NCI-H510A (cell line): ENCODE data around the gene EIF2S3.
"Not testable (repeated sequence)": the region's sequence is repeated elsewhere in the genome, so short reads cannot be mapped to it uniquely, and the experiment has no call there.

Source experiments
- DNase-seq: peaks from one replicate; lab custom pipeline; 2025; lab: John Stamatoyannopoulos, UW

Gene EIF2S3

DNA sequence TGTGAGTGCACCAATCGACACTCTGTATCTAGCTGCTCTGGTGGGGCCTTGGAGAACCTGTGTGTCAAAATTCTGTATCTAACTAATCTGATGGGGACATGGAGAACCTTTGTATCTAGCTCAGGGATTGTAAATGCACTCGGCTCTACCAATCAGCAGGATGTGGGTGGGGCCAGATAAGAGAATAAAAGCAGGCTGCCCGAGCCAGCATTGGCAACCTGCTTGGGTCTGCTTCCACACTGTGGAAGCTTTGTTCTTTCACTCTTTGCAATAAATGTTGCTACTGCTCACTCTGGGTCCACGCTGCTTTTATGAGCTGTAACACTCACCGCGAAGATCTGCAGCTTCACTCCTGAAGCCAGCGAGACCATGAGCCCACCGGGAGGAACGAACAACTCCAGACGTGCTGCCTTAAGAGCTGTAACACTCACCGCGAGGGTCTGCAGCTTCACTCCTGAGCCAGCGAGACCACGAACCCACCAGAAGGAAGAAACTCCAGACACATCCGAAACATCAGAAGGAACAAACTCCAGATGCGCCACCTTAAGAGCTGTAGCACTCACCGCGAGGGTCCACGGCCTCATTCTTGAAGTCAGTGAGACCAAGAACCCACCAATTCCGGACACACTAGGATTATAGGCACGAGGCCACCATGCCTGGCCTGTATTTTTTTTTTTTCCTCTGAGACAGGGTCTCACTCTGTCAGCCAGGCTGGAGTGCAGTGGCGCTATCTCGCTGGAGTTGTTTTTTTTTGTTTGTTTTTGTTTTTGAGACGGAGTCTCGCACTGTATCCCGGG, 4.0 kb upstream of the EIF2S3 start:
- not testable (repeated sequence) for DNase-seq

DNA sequence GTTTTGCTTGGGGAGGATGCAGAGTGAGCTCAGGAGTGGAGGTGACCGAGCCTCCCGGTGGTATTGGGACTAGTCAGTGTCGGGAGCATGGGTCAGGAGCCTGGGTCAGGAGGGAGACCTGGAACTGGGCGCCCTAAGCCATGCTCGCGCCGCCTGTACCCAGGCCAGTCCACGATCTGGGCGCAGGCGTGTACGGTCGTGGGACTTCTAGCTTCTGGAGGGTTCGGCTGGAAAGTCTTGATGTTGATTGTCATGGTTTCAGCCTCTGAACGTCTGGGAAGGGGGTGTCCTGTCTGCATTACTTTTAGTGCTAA, 244 bp downstream of the EIF2S3 start:
- DNase-seq = no peak

DNA sequence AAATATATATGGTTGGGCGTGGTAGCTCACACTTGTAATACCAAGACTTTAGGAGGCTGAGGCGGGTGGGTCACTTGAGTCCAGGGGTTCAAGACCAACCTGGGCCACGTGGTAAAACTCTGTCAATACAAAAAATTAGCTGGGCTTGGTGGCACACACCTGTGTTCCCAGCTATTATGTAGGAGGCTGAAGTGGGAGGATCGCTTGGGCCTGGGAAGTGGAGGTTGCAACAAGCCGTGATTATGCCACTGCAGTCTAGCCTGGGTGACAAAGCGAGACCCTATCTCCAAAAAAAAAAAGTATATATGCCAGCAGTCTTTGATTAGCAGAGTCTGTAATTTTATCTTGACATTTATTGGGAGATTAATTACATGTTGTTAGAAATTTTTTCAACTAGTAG, 8.7 kb downstream of the EIF2S3 start:
- DNase-seq = no peak

DNA sequence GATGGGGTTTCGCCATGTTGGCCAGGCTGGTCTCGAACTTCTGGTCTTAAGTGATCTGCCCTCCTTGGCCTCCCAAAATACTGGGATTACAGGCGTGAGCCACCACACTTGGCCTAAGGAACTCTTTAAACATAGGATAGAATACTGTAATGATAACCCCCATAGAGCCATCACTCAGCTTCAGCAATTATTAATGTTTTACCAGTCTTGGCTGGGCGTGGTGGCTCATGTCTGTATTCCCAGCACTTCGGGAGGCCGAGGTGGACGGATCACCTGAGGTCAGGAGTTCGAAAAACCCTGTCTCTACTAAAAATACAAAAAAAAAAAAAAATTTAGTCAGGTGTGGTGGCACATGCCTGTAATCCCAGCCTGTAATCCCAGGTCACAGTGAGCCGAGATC, 15.1 kb downstream of the EIF2S3 start:
- no peak for DNase-seq

DNA sequence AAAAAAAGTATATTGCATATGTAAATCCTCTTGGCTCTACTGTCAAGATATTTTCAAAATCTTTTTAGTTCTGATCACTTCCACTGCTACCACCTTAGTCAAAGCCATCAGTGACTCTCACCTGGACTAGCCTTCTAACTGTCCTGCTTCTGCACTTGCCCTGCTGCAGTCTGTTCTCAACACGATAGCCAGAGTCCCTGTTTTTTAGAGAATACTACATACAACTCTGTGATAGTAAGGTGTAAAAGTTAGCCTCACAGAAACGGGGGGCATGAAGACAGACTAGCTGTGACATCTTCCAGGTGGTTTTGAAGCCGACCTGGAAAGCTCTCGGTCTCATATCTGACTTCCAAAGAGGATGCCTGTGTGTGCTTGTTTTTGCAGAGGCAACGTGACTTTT, 24.7 kb downstream of the EIF2S3 start:
- DNase-seq = no peak

DNA sequence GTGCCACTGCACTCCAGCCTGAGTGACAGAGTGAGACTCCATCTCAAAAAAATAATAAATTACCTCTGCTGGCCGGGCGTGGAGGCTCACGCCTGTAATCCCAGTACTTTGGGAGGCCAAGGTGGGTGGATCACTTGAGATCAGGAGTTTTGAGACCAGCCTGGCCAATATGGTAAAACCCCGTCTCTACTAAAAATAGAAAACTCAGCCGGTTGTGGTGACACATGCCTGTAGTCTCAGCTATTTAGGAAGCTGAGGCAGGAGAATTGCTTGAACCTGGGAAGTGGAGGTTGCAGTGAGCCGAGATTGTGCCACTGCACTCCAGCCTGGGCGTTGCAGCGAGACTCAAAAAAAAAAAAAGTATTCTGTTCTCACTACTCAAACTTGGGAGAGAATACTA, 25.5 kb downstream of the EIF2S3 start:
- not testable (repeated sequence) for DNase-seq

DNA sequence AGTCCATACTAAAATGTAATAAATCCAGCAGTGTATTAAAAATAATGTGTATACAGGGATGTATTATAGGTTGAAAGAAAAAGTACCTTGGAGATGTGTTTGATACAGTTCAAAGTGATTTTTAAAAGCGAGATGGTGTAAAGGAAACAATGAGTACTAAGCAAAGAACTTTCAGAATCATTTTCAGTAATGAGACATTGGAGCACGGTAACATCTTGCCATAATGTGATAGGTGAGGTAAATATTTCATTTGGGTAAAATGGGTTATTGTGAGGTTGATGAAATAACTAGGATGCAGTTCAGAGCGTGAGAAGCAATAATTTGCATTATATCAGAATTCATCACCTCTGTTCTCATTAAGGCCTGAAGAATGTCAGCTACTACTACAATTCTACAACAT, 25.9 kb downstream of the EIF2S3 start:
- no peak for DNase-seq

DNA sequence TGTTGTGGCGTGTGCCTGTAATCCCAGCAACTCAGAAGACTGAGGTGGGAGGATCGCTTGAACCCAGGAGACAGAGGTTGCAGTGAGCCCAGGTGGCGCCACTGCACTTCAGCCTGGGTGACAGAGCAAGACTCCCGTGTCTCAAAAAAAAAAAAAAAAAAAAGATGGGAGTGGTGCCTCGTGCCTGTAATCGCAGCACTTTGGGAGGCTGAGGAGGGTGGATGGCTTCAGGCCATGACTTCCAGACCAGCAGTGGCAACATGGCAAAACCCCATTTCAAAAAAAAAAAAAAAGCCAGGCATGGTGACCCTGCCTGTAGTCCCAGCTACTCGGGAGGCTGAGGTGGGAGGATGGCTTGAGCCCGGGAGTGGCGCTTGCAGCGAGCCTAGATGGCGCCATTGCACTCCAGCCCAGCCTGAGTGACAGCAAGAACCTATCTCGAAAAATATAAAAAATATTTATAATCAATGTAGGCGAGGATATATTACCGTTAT, 27.0 kb downstream of the EIF2S3 start:
- peak; percentile 35 for DNase-seq

DNA sequence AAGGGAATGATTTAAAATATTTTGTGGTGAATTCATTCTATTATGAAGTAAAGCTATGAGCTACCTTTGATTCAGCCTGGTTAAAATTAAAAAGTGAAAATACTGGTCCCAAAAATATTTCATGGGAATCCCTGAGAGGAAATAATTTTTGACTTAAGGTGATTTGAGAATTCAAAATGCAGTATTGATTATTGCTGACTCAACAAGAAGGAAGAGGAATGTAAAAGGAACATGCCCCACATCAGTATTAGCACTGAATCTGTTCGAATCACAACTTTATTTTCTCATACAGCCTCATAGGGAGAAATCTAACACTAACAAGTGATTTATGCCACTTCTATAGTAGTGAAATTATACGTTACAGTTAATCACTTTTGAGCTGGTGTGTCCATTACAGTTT, 27.7 kb downstream of the EIF2S3 start:
- DNase-seq = no peak

DNA sequence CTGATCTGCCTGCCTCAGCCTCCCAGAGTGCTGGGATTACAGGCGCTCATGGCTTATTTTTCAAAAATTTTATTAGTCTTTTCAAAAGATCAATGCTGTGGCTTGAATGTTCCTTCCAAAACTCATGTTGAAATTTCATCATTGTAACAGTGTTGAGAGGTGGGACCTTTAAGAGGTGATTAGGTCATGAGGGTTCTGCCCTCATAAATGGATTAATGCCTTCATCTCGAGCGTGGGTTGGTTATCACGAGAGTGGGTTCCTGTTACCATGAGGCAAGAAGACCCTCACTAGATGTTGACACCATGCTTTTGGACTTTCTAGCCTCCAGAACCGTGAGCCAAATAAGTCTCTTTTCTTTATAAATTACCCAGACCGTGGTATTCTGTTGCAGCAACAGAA, 30.3 kb downstream of the EIF2S3 start:
- DNase-seq = no peak

DNA sequence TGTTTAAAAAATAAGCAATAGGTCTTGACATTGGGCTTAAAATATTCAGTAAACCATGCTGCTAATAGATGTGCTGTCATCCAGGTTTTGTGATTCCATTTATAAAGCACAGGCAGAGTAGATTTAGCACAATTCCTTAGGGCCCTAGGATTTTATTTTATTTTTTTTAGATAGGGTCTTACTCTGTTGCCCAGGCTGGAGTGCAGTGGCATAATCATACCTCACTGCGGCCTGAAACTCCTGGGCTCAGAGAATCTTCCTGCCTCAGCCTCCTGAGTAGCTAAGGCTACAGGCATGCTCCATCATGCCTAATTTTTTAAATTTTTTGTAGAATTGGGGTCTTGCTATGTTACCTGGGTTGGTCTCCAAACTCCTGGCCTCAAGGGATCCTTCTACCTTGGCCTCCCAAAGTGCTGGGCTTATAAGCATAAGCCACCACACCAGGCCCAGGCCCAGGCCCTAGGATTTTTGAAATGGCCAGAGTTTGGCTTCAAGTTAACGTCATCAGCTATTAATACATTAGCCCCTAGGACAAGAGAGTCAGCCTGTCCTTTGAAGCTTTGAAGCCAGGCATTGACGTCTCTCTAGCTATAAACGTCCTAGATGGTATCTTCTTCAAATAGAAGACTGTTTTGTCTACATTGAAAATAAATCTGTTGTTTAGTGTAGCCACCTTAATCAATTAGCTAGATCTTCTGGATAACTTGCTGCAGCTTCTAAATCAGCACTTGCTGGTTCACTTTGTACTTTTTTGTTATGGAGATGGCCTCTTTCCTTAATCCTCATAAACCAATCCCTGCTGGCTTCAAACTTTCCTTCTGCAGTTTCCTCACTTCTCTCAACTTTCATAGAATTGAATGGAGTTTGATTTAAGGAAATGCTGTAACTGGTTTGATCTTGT, 35.8 kb downstream of the EIF2S3 start:
- no peak for DNase-seq

DNA sequence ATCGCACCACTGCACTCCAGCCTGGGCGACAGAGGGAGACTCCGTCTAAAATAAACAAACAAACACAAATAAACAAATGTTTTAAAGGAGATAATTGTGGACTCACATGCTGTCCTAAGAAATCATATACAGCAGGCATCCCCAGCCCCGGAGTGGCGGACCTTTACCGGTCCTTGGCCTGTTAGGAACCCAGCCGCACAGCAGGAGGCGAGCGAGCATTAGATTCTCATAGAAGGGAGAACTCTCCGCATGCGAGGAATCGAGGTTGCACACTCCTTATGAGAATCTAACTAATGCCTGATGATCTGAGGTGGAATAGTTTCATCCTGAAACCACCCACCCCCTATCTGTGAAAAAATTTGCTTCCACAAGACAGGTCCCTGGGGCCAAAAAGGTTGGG, 39.0 kb downstream of the EIF2S3 start:
- no peak for DNase-seq

DNA sequence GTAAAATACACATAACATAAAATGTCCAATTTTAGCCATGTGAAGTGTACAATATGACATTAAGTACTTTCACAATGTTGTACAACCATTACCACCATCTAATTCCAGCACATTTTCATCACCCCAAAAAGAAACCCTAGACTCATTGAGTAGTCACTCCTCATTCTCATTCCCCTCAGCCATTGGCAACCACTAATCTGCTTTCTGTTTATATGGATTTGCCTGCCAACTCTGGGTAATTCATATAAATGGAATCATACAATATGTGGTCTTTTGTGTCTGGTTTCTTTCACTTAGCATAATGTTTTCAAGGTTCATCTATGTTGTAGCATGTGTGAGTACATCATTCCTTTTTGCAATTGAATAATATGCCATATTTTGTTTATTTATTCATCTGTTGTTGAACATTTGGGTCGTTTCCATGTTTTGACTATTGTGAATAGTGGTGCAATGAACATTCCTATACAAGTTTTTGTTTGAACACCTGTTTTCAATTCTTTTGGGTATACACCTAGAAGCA, 43.0 kb downstream of the EIF2S3 start:
- DNase-seq = no peak

DNA sequence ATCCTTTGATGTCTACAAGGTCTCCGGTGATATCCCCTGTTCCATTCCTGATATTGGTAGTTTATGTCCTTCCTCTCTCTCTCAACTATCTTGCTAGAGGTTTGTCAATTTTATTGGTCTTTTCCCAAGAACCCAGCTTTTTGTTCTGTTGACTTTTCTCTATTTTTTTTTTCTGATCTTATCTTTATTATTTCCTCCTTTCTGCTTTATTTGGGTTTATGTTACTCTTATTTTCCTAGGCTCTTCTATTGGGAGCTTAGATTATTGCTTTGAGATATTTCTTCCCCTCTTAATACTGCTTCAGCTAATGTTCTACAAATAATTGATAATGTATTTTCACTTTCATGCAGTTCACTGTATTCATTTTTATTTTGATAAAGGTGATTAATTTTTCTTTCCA, 44.2 kb downstream of the EIF2S3 start:
- DNase-seq = no peak

DNA sequence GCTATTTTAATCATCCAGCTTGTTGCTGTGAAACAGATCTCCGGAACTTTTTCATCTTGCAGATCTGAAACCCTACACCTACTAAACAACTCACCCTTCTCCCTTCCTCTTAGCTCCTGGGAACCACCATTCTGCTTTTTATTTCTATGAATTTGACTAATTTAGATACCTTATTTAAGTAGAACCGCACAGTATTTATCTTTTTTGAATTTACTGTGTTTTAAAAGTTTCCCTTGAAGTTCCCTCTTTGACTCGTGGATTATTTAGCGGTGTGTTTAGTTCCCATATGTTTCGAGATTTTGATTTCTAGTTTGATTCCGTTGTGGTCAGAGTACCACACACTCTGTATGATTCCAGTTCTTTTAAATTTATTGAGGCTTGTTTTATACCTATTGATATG, 44.6 kb downstream of the EIF2S3 start:
- no peak for DNase-seq

DNA sequence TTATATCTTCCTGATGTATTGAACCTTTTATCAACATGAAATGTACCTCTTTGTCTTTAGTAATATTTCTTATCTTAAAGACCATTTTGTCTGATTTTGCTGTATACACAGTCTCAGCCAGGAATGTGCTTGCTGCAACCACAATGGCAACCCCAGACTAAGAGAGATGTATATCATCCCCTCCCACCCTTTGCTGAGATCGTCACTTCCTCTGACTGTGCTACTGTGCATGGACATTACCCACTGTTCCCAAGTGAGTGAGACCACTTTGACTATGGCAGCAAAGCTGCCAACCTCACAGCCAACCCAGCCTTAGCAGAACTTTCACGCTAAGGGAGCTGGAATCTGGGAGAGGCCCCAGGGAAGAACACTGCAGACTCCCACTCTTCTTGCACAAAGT, 46.0 kb downstream of the EIF2S3 start:
- no peak for DNase-seq

DNA sequence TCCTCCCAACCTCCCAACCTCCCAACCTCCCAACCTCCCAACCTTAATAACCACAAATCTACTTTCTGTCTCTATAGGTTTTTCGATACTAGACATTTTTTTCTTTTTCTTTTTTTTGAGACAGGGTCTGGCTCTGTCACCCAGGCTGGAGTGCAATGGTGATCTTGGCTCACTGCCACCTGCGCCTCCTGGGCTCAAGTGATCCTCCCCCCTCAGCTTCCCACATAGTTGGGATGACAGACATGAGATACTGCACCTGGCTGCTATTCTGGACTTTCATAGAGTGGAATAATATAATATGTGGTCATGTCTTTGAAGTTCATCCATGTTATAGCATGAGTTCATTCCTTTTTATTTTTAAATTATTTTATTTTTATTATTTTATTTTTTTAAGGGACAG, 55.3 kb downstream of the EIF2S3 start:
- peak; percentile 46 for DNase-seq

DNA sequence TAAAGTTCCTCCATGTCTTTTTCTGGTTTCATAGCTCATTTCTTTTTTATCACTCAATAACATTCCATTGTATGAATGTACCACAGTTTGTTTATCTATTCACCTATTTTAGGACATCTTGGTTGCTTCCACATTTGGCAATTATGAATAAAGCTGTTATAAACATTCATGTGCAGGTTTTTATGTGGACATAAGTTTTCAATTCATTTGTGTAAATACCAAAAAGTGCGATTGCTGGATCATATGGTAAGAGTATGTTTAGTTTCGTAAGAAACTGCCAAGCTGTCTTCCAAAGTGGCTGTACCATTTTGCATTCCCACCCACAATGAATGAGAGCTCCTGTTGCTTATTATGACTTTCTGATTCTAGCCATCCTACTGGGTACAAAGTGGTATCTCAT, 58.4 kb downstream of the EIF2S3 start:
- no peak for DNase-seq

DNA sequence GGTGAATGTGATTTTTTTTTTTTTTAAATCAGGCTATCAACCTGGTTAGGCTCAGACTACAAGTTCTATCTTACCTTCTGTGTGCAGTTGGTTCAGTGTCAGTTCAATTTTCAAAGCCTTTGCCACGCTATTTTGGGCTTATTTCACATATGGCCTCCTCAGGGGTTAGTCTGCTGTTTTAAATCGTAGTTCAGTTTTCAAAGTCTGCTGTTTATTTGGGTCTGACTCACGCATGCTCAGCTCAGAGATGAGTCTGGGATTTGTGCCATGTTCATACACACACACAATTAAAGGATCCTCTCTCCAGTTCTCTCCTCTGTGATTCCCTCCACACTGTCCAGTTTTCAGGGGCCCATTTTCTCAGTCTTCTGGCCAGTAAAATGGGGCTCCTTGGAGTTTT, 62.5 kb downstream of the EIF2S3 start:
- no peak for DNase-seq

DNA sequence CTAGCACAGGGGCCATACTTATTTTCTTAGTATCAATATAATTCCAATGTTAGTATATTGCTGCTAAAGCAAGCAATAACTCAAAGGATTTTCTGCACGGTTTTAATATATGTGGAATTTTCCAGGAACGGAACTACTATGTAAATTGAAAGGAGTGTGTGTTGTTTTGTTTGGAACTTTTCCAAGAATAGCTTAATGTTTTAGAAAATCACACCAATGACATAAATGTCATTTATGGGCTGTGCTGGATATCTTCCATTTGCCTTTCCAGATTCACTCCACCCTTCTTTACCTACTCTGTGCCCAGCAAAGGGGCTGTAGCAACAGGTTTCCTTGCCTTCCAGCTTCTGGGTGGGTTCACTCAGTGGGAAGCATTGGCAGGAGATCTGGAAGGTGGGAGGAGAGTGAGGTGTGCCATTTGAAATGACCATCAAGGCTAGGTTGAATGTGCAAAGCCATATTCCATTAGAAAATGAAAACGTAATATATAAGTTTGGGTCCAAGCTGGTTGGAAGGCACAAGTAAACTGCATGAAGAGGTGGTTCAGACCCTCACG, 69.6 kb downstream of the EIF2S3 start:
- DNase-seq = no peak

DNA sequence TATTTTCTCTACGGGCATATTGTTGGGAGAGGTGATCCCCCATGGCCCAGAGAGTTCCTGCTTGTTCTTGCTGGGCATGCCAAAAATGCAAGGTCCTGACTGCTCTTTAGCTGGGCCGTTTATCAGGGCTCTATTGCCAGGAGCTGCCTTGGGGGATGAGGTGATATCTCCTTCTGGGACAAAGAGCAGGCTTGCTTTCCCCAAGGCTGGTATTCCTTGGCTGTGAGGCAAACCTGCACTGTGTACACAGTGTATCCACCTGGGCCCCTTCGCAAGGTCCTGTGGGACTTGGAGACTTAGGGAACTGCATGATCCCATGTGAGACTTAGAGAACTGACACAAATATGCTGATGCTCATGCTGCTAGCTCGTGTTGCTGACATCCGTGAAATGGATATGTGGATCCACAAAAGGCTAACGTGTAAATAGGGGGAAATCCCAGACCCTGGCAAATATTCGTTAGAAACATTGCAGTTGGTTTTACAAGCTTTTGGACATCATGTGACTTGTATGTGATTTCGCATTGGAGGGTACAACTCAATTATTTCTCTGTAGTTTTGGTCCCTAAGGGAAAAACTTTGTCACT, 70.4 kb downstream of the EIF2S3 start:
- DNase-seq = no peak
